SK-N-SH (cell line): ENCODE measurements around the gene ASB8. TPM values are rescaled to one million over a fixed set of nuclear protein-coding genes. Genes with fewer than 3 reads are reported as not detected.
A peak's percentile ranks its signal among the peaks of the same experiment; 100 is the strongest.

Experiments used
- CTCF ChIA-PET: fragments of 300-600, 350-600 bp; formaldehyde crosslinking; extraction: SDS; loops from one replicate; lab custom pipeline; 2021; lab: Yijun Ruan, JAX
- POLR2A ChIA-PET: fragments of 350-600 bp; sonication (Branson Sonifier 250); formaldehyde crosslinking; extraction: SDS; loops from one replicate; lab custom pipeline; 2020; ENCODE audit warnings: antibody characterized with exemption, inconsistent platforms; lab: Yijun Ruan, JAX
- DNase-seq: peaks from one replicate; pipeline ENCODE4 v3.0.0; 2012
- H2AFZ ChIP-seq: fragments of 200-600 bp; sonication (generic); 2 replicates; pipeline ENCODE4 v1.8.1; 2016; ENCODE audit warnings: antibody characterized with exemption, mild to moderate bottlenecking, low read depth
- H3F3A ChIP-seq: fragments of 200-600 bp; sonication (generic); replicated peaks from 2 replicates; pipeline ENCODE3; 2016; ENCODE audit warnings: antibody characterized with exemption, mild to moderate bottlenecking; ENCODE audit not compliant: insufficient read depth
- H3K27ac ChIP-seq, 2 experiments: fragments of 200-500 bp in 1 of 2; fragments of 200-600 bp in 1 of 2; sonication (Bioruptor generic) in 1 of 2; sonication (generic), shearing (Covaris generic) in 1 of 2; 2 replicates each; pipeline versions ENCODE4 v1.5.1 to v1.6.1; 2014 to 2016; ENCODE audit warnings: low read depth in 2 of 2, inconsistent platforms in 1 of 2, low read length in 1 of 2, mild to moderate bottlenecking in 1 of 2, mixed read lengths in 1 of 2
- H3K27me3 ChIP-seq: fragments of 200-600 bp; sonication (generic), shearing (Covaris generic); 2 replicates; pipeline ENCODE4 v1.6.1; 2016; ENCODE audit warnings: mixed run types; ENCODE audit not compliant: insufficient read depth
- H3K36me3 ChIP-seq, 2 experiments: fragments of 200-500 bp in 1 of 2; fragments of 200-600 bp in 1 of 2; sonication (Bioruptor generic) in 1 of 2; sonication (generic) in 1 of 2; replicated peaks in 1 of 2; 2 replicates each; pipeline versions ENCODE3 to v1.5.1; 2014 to 2016; ENCODE audit warnings: low read length in 1 of 2, mild to moderate bottlenecking in 1 of 2; ENCODE audit not compliant: insufficient read depth in 2 of 2, control insufficient read depth in 1 of 2
- H3K4me1 ChIP-seq, 2 experiments: fragments of 200-500 bp in 1 of 2; fragments of 200-600 bp in 1 of 2; sonication (Bioruptor generic) in 1 of 2; sonication (generic), shearing (Covaris generic) in 1 of 2; 2 replicates each; pipeline versions ENCODE4 v1.5.1 to v1.6.1; 2014 to 2016; ENCODE audit warnings: low read depth in 1 of 2, low read length in 1 of 2, mixed run types in 1 of 2; ENCODE audit not compliant: insufficient read depth in 2 of 2, control insufficient read depth in 1 of 2
- H3K4me2 ChIP-seq: fragments of 200-600 bp; sonication (generic), shearing (Covaris generic); 2 replicates; pipeline ENCODE4 v1.6.1; 2017; ENCODE audit warnings: mixed run types
- H3K4me3 ChIP-seq, 2 experiments: fragments of 200-500 bp in 1 of 2; fragments of 200-600 bp in 1 of 2; sonication (Bioruptor generic) in 1 of 2; sonication (generic), shearing (Covaris generic) in 1 of 2; 2 replicates each; pipeline versions ENCODE4 v1.5.1 to v1.8.1; 2014 to 2016; ENCODE audit warnings: low read depth in 2 of 2, inconsistent platforms in 1 of 2, low read length in 1 of 2, mild to moderate bottlenecking in 1 of 2, mixed read lengths in 1 of 2, moderate library complexity in 1 of 2
- H3K79me2 ChIP-seq: fragments of 200-600 bp; sonication (generic); 2 replicates; pipeline ENCODE4 v1.8.1; 2017; ENCODE audit warnings: mild to moderate bottlenecking; ENCODE audit not compliant: insufficient read depth
- H3K9ac ChIP-seq: fragments of 200-600 bp; sonication (generic); 2 replicates; pipeline ENCODE4 v1.6.1; 2017; ENCODE audit warnings: mixed run types
- H3K9me2 ChIP-seq: fragments of 200-600 bp; sonication (generic); 2 replicates; pipeline ENCODE4 v1.6.1; 2017; ENCODE audit warnings: mixed run types
- H3K9me3 ChIP-seq: fragments of 200-600 bp; sonication (generic); 2 replicates; pipeline ENCODE4 v1.6.1; 2017; ENCODE audit warnings: mixed run types, mild to moderate bottlenecking, moderate library complexity
- H4K20me1 ChIP-seq: fragments of 200-600 bp; sonication (generic); 2 replicates; pipeline ENCODE4 v1.6.1; 2017; ENCODE audit warnings: mild to moderate bottlenecking, mixed run types; ENCODE audit not compliant: insufficient read depth
- CHD2 ChIP-seq: fragments of 150-350 bp; IDR thresholded peaks from 2 replicates; pipeline ENCODE4 v1.6.1; 2018; ENCODE audit warnings: low read length; ENCODE audit not compliant: partially characterized antibody
- CTCF ChIP-seq: fragments of 200-600 bp; sonication (generic); IDR thresholded peaks from 2 replicates; pipeline ENCODE4 v1.6.1; 2017; ENCODE audit warnings: antibody characterized with exemption, mild to moderate bottlenecking, moderate library complexity
- ELF1 ChIP-seq: IDR thresholded peaks from 2 replicates; pipeline ENCODE4 v1.4.0; 2012
- EP300 ChIP-seq, 2 experiments: IDR thresholded peaks; 2 replicates each; pipeline versions ENCODE4 v1.4.0 to v1.6.1; 2012; ENCODE audit warnings: borderline replicate concordance in 1 of 2, low read depth in 1 of 2, low read length in 1 of 2
- EZH2phosphoT487 ChIP-seq: fragments of 200-600 bp; sonication (generic); IDR thresholded peaks from 2 replicates; pipeline ENCODE4 v1.6.1; 2017; ENCODE audit warnings: low read depth, mixed run types, mild to moderate bottlenecking, antibody characterized with exemption, moderate library complexity, borderline replicate concordance
- FOSL2 ChIP-seq: IDR thresholded peaks from 2 replicates; pipeline ENCODE4 v1.4.0; 2012; ENCODE audit warnings: low read depth, mild to moderate bottlenecking, moderate library complexity, borderline replicate concordance
- FOXJ3 ChIP-seq: sonication (generic); formaldehyde crosslinking; IDR thresholded peaks from 2 replicates; pipeline ENCODE4 v1.5.1; 2020; ENCODE audit warnings: mild to moderate bottlenecking, missing genetic modification reagents
- FOXM1 ChIP-seq: IDR thresholded peaks from 2 replicates; pipeline ENCODE4 v1.4.0; 2012; ENCODE audit warnings: low read depth, mild to moderate bottlenecking
- GABPA ChIP-seq: IDR thresholded peaks from 2 replicates; pipeline ENCODE4 v1.4.0; 2012; ENCODE audit warnings: low read depth, mild to moderate bottlenecking
- JUND ChIP-seq: IDR thresholded peaks from 2 replicates; pipeline ENCODE4 v1.4.0; 2012
- MXI1 ChIP-seq: IDR thresholded peaks from 2 replicates; pipeline ENCODE4 v1.6.1; 2012; ENCODE audit warnings: mild to moderate bottlenecking, low read depth, low read length, improper control_type of control experiment
- NRF1 ChIP-seq: IDR thresholded peaks from 2 replicates; pipeline ENCODE4 v1.6.1; 2012; ENCODE audit warnings: low read depth, mild to moderate bottlenecking, low read length
- POLR2AphosphoS5 ChIP-seq: IDR thresholded peaks from 2 replicates; pipeline ENCODE4 v1.6.1; 2012; ENCODE audit warnings: low read depth, low read length
- RAD21 ChIP-seq: IDR thresholded peaks from 2 replicates; pipeline ENCODE4 v1.6.1; 2012; ENCODE audit warnings: mild to moderate bottlenecking, low read length
- RCOR1 ChIP-seq: fragments of 150-350 bp; IDR thresholded peaks from 2 replicates; pipeline ENCODE4 v1.6.1; 2017; ENCODE audit warnings: antibody characterized with exemption, low read length
- RFX5 ChIP-seq: IDR thresholded peaks from 2 replicates; pipeline ENCODE4 v1.6.1; 2012; ENCODE audit warnings: mild to moderate bottlenecking, improper control_type of control experiment, low read length
- SIN3A ChIP-seq: IDR thresholded peaks from 2 replicates; pipeline ENCODE4 v1.6.1; 2012; ENCODE audit warnings: low read depth, mild to moderate bottlenecking, low read length, moderate library complexity, borderline replicate concordance
- SMC3 ChIP-seq: IDR thresholded peaks from 2 replicates; pipeline ENCODE4 v1.6.1; 2012; ENCODE audit warnings: low read depth, low read length, improper control_type of control experiment
- TAF1 ChIP-seq: IDR thresholded peaks from 2 replicates; pipeline ENCODE4 v1.6.1; 2012; ENCODE audit warnings: low read depth, mild to moderate bottlenecking, low read length, moderate library complexity, borderline replicate concordance
- TCF12 ChIP-seq: IDR thresholded peaks from 2 replicates; pipeline ENCODE4 v1.4.0; 2012
- TEAD4 ChIP-seq: IDR thresholded peaks from 2 replicates; pipeline ENCODE4 v1.4.0; 2012; ENCODE audit warnings: mild to moderate bottlenecking, borderline replicate concordance; ENCODE audit not compliant: insufficient read depth
- WGBS: methylation state at CpG from one replicate; pipeline ENCODE4 v1.1.6; 2017; ENCODE audit warnings: low lambda C conversion rate; 5-methylcytosine and 5-hydroxymethylcytosine counted together
- polyA plus RNA-seq, 3 experiments: library from polyadenylated mRNA; depleted of rRNA; stranded (reverse); fragments of >200 nt; gene quantifications; 2 replicates each; pipeline ENCODE4 v1.2.3, GENCODE V29; 2012
- TF ChIP-seq, protein P1 (sequence below): IDR thresholded peaks from 2 replicates; pipeline ENCODE4 v1.4.0; 2012; ENCODE audit warnings: low read depth, borderline replicate concordance
- TF ChIP-seq, protein P2 (sequence below): fragments of 150-350 bp; IDR thresholded peaks from 2 replicates; pipeline ENCODE4 v1.6.1; 2017; ENCODE audit warnings: antibody characterized with exemption, low read length, low read depth, borderline replicate concordance

ASB8 gene
- polyA plus RNA-seq, 1 of the 3 experiments (the other 2 are of a cell fraction): 13.8 TPM

GRCh38 chr12:48105867-48106680, 51.2 kb downstream of the ASB8 start, which contains the start of gene SENP1 (continued):
- TF ChIP-seq GABPA (peak; percentile 96), EP300 (IDR thresholded peaks at IDR 0.05; ENCODE audit: borderline replicate concordance in 1 of 2, low read depth in 1 of 2, low read length in 1 of 2) (peak in 1 of 2 experiments; percentile 67; a peak in 1 of 4 replicates), CTCF (peak; percentile 21), RCOR1 (no peak), FOXM1 (no peak), FOXJ3 (CRISPR knock-in tag) (no peak), EZH2phosphoT487 (no peak), FOSL2 (no peak)
- TF ChIP-seq, protein P1, sequence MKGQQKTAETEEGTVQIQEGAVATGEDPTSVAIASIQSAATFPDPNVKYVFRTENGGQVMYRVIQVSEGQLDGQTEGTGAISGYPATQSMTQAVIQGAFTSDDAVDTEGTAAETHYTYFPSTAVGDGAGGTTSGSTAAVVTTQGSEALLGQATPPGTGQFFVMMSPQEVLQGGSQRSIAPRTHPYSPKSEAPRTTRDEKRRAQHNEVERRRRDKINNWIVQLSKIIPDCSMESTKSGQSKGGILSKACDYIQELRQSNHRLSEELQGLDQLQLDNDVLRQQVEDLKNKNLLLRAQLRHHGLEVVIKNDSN: peak; percentile 44; the same call in 1 of the 2 replicates

GRCh38 chr12:48105321-48105866, 51.9 kb downstream of the ASB8 start:
- peak overlapping the region; percentile 84 for H3K9ac ChIP-seq
- TF ChIP-seq SIN3A (no peak), MXI1 (no peak), RFX5 (no peak), NRF1 (no peak), RAD21 (no peak), EZH2phosphoT487 (no peak), SMC3 (no peak), ELF1 (no peak), TCF12 (no peak), TAF1 (no peak), CHD2 (no peak), CTCF (no peak), FOXM1 (no peak), POLR2AphosphoS5 (no peak), JUND (no peak), TEAD4 (no peak), RCOR1 (no peak), FOSL2 (no peak)
- TF ChIP-seq, protein P1: no peak
- TF ChIP-seq, protein P2, sequence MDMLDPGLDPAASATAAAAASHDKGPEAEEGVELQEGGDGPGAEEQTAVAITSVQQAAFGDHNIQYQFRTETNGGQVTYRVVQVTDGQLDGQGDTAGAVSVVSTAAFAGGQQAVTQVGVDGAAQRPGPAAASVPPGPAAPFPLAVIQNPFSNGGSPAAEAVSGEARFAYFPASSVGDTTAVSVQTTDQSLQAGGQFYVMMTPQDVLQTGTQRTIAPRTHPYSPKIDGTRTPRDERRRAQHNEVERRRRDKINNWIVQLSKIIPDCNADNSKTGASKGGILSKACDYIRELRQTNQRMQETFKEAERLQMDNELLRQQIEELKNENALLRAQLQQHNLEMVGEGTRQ: no peak
- no peak for DNase-seq
- H3F3A ChIP-seq: peaks cover 6% of the 10 kb centered on the region
- H3K9me3 ChIP-seq: no peaks in the 10 kb centered on the region
- CTCF ChIA-PET: interaction anchor here (1.1 to 1.8 kb wide), 5 partner anchors 14 to 514 kb away, joined by 3 to 6 read pairs (median 4); partner anchors contain the start of gene ASB8
- peaks cover 57% of the 10 kb centered on the region for H3K79me2 ChIP-seq
- no peaks in the 10 kb centered on the region for H4K20me1 ChIP-seq
- peak overlapping the region; percentile 95 to 99 for H3K27ac ChIP-seq
- peak overlapping the region; percentile 85 to 98 for H3K4me3 ChIP-seq
- peaks cover 10 to 13% of the 10 kb centered on the region in 2 experiments; a peak in 3 of 4 replicates for H3K4me1 ChIP-seq
- H3K4me2 ChIP-seq: peak overlapping the region; percentile 78
- H3K27me3 ChIP-seq: no peaks in the 10 kb centered on the region
- 3% methylated on average over 24 of the region's 30 CpGs for WGBS
- H3K36me3 ChIP-seq: peaks cover 0 to 4% of the 10 kb centered on the region in 2 experiments
- H2AFZ ChIP-seq: peak overlapping the region; percentile 99
- POLR2A ChIA-PET: interaction anchor here (0.6 to 2.0 kb wide), 10 partner anchors 14 to 362 kb away, joined by 3 to 8 read pairs (median 4); partner anchors contain the start of genes ASB8, CCDC184, PFKM and VDR
- H3K9me2 ChIP-seq: no peaks in the 10 kb centered on the region
